ENCODE results near the gene TANC1.

TANC1 gene

GRCh38 chr2:159148901-159149300 is 180.5 kb downstream of the TANC1 start:
- DNase-seq, result no peak

GRCh38 chr2:159149747-159150146 is 181.3 kb downstream of the TANC1 start:
- DNase-seq, result no peak

DNA sequence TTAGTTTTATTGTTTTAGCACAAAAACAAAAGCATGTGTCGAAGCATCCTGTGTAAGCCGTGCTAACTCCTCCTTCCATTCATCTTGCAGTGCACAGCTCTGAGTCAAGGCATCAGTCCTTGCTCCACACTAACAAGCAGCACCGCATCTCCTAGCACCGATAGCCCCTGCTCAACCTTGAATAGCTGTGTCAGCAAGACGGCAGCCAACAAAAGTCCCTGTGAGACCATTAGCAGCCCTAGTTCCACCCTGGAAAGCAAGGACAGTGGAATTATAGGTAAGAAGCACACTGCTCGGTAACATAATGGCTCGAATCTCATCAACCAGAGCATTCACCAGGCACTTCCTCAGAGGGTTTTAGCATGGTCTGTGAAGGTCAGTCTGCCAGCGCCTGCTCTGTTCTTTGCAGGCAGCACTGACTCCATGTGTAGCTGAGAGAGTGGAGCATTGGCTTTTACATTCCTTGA is 181.9 kb downstream of the TANC1 start:
- DNase-seq, result no peak

GRCh38 chr2:159151198-159152127 is 183.0 kb downstream of the TANC1 start:
- DNase-seq, result no peak

DNA sequence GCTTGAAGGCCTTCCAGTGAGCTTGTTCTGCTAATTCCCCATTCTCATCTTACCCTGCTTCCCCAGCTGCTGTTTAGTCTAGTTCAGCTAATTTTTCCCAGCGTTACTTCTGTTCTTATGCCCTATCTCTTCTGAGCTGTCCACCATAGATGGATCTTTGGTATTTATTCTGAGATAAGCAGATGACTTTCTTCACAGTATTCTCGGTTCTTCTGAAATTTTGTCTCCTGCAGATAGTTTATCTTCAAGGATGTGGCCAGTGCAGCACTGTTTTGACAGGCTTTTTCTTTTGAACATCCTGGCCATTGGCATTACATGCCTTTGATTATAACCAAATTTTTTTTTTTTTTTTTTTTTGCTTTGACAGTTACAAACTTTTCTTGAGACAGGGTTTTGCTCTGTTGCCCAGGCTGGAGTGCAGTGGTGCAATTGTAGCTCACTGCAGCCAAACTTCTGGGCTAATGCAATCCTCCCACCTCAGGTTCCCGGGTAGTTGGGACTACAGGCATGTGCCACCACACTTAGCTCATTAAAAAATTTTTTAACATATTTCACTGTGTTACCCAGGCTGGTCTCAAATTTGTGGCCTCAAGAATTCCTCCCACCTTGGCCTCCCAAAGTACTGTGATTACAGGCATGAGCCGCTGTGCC is 183.8 kb downstream of the TANC1 start:
- DNase-seq, result no peak

DNA sequence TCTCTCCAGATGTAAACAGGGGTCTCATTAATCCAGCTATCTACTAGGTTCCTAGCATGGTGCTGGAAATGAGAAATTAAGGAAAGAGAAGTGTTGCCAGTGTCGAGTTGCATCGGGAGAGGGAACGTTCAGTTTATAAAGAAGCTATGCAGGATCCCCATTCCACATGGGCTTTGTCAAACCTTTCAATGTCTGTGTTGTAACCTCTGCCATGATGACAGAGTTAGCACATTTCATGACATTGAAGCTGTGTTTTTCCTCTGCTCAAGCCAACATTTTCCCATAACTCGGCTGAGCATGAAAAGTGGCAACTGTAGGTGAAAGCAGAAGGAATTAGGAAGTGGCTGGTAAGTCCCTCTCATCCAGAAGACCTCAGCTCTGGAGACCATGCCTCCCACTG is 184.6 kb downstream of the TANC1 start:
- no peak for DNase-seq

DNA sequence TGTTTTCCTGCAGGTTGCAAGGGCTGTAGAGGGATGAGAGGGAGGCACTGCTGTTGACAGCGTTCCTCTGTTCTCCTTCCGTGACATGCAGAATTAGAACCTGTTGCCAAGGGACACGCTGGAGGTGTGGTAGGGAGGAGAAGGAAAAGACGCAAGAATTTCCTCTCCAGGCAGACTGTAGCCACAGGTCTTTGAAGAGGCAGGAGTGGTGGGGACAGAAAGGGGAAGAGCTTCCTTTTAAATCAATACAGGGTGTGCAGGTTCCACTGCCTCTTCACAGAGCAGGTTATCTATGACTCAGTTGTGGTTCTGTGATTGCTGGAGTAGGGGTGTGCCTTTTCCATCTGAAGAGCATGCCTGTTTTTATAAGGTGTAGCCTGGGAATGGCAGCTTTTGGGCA is 185.0 kb downstream of the TANC1 start:
- no peak for DNase-seq

GRCh38 chr2:159153951-159154350 is 185.5 kb downstream of the TANC1 start:
- no peak for DNase-seq

DNA sequence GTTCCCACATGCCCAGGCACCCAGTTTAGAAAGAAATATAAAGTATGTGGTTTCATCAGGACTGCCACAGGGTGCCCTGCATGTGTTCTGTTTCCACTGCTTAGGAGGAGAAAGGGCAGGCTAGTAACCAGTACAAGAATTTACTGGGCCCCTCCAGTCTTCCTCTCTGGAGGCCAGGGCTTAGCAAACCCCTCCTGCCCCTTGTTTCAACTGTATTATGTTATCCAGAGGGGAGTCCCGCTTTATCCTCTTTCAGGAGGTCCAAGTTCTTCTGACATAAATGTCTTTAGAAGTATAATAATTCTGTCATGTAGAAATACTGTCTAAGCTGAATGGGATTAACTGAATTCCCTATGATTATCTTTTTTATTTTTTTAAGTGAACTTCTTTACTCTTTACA is 185.9 kb downstream of the TANC1 start:
- no peak for DNase-seq

- no peak for DNase-seq
Measured at GRCh38 chr2:159155320-159155719, 186.9 kb downstream of the TANC1 start.

- DNase-seq, result no peak
Measured at GRCh38 chr2:159155791-159156190, 187.4 kb downstream of the TANC1 start.

DNA sequence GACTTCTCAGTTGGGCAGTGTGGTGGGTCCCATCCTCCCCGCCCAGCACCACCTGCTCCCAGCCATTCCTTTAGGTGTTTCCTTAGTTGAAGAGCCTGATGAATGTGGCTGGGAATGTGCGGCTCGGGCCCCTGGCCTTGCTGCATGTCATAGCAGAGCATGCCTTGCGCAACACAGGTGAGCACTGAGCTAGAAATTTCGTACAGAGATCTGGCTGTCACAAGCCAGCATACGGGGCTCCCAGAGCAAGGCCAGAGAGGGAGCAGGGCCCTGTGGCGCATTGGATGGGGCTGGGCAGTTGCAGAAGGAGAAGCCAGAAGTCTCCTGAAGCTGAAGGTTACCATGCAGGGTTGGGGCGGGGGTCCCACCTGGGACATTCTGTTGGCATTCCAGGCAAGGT is 188.4 kb downstream of the TANC1 start:
- DNase-seq, result no peak

DNA sequence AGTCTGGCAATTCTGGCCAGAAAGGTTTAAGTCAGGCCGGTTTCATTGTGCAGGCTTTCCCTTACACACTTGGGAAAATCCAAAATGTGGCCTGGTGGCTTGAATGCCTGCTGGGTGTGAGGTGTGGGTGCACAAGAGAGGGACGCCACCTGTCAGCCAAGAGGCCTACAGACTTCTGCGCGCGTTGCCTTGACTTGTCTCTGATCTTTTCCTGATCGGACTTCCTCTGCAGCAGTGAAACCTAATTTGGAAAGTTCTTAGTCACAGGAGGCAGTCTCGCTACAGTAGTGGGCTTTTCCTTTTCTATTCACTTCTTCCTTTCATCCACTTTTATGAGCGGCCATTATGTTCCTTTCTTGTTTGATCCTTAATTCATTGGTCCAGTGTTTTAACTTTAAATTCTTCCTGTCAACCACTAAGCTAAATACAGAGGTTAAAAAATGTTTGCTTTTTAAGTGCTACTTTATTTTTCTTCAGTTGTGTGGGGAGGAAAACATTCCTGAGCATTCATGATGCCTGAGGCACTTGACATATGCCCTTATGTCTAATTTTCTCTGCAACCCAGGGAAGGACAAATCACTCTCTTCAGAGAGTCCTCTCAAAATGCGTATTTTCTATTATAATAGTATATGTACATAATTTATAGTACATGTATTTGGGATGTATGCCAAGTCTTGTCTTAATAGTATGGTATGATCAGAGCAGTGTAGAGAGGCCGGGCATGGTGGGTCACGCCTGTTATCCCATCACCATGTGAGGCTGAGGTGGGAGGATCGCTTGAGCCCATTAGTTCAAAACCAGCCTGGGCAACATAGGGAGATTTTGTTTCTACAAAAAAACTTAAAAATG is 189.1 kb downstream of the TANC1 start:
- no peak for DNase-seq

DNA sequence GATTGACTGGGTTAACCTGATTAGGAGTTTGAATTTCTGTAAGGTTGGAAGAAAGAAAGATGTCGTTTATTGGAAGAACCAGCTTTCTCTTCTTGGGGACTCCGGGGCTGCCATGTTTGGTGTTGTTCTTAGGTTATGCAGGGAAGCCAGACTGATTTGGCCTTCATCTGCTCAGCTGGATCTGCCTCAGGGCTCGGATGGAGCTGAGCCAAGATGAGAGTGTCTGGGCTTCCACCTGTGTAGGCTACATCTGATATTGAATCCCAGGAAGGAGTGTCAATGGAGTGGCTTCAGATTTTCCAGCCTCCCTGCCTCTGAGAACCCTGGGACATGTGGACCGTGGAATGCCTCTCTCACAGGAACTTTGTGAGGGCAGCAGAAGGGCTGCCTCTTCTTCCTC is 192.0 kb downstream of the TANC1 start:
- DNase-seq, result no peak

- DNase-seq, result no peak
Measured at GRCh38 chr2:159160954-159161353, 192.5 kb downstream of the TANC1 start.

DNA sequence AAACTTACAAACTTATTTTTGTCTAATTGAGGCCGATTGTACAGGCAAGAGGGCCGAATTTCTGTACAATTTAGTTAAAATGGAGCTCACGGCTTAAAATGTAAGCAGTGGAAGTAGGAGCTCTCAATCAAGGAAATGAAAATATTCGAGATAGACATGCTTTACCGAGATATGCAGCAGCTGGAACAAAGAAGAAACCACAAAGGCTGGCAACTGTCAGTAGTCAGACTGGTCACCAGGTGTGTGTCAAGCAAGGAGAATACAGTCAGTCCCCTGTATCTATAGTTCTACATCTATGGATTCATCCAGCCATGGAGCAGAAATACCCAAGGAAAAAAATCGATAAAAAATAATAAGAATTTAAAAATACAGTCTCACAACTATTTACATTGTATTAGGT is 195.5 kb downstream of the TANC1 start:
- no peak for DNase-seq

DNA sequence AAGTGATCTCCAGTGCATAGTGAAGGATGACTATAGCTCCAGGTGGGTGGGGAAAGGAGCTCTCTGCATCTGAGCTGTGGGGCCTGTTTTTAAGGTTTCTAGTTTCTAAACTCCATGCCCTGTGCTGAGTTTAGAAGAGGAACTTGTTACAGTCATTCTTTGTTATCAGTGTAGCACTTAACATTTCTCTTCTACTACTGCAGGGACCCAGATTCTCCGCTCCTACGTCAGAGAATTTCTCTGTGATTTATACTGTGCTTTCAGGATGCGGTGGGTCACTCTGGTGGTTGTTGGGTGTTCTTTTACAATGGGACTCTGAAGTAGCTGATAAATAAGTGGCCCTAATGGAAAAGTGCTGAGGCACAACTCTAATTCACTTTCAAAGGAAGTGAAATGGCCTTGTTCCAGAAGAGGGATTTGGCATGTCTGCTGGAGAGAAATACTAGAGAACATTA is 196.0 kb downstream of the TANC1 start:
- DNase-seq, result no peak

DNA sequence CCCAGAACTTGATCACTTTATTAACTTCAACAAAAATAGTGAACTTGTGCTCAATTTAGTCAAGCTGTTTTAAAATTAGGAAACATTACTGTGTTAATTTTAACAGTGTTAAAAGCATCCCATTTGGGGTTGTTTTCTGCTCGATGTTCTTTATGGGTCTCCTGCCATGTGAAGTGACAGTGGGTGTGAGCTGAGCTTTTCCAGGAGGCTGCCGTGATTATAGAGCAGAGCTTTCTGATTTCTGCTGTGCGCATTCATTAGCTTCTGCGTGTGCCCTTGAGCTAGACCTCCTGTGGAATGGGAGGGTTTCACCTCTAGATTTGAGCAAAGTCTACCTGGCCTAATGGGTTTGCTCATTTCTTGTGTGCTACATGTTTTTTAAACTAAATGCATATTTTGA is 196.6 kb downstream of the TANC1 start:
- no peak for DNase-seq

- no peak for DNase-seq
Measured at GRCh38 chr2:159168707-159169106, 200.3 kb downstream of the TANC1 start.

DNA sequence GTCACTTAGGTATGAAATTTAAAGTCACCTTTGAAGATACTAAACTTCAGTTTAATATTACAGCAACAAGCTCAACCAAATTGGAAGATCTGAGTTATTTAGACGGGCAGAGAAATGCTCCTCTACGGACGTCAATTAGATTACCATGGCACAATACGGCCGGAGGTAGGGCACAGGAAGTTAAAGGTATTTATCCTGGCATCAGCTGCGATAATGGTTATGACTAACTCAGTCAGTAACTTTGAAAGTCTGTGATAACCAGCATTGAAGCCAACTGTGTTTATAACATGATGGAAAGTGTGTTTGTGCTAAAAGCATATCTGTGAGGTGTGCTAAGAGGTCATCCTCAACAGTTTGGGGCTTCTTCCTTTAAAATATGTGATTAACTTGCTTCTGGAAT is 200.7 kb downstream of the TANC1 start:
- no peak for DNase-seq

DNA sequence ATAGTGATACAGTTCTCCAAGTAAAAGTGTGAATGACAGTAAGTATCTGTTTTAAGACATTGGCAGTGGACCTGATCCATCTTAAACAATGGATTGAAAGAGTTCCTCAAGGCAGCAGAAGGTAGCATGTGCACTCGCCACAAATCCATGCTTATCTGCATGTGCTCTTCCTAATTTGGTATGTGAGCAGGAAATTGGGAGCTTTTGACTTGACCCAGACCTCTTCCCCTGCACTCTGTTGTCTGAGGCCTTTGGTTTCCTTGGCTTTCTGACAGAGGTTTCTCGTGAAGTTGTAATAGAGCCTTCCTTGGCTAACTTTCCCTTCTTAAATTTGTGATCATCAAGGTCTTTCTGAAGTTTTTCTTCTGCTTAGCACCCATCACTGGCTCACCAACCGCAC is 204.0 kb downstream of the TANC1 start:
- DNase-seq, result no peak

DNA sequence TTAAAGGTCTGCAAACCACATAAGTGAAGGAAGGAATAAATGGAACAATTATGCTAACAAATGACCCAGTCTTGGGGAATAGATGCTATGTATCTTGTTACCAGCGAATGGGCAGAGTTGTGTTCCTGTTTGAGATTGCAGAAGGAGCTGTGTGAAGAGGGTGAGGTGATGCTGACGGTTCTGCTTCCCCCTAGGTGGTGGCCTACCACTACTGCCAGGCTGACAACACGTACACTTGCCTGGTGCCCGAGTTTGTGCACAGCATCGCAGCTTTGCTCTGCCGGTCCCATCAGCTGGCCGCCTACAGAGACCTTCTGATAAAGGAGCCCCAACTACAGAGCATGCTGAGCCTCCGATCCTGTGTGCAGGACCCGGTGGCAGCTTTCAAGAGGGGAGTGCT is 206.3 kb downstream of the TANC1 start:
- no peak for DNase-seq

GRCh38 chr2:159175182-159175581 is 206.7 kb downstream of the TANC1 start:
- no peak for DNase-seq
